ENCODE data around the gene SIPA1L3.
A peak's percentile ranks its signal among the peaks of the same experiment; 100 is the strongest.

The SIPA1L3 gene

DNA sequence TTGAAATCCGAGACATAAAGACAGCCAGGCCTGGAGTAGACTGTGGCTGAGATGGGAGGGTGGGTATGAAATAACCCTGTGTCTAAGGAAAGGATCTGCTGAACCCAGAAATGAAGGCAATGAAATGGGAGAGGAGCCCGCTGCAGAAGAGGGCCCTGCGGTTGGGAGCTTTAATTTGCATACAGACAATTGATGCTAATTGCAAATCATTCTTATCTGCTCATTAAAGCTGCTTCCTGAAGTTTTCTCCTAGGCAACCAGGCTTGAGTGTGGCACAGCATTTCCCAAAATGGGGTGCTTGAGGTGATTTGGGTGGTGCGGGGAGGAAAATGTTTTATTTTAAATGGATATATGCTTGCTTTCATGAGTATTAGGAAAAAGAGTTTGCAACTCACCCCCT lies 261.6 kb downstream of the SIPA1L3 start:
- Histone ChIP-seq H3K9ac (ENCODE audit: low read depth, low read length) (no peak overlapping the region), H3K36me3 (ENCODE audit: insufficient read depth, low read length) (peaks cover 7% of the 10 kb centered on the region), H3K4me1 (ENCODE audit: insufficient read depth, low read length) (no peaks in the 10 kb centered on the region), H3K9me3 (ENCODE audit: control insufficient read depth, insufficient read depth, low read length) (no peaks in the 10 kb centered on the region)

DNA sequence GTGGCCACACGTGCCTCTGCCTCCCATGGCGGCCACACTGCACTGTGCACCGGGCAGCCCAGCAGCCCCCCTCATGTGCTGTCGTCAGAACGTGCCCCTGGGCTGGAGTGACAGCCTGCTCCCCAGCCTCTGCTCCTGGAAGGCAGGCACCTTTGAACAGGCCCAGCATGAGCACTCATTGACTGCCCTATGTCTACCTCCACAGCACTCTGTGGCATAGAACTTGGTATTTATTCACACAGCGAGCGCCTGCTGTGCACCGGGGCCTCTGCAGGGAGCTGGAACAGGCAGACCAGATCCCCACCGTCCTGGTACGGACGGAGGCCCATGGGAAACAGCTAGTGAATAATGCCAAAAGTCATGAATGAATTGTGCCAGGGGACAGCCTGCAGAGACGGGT lies 263.3 kb downstream of the SIPA1L3 start:
- H3K36me3 ChIP-seq (ENCODE audit: insufficient read depth, low read length): peaks cover 7% of the 10 kb centered on the region
- no peaks in the 10 kb centered on the region for H3K4me1 ChIP-seq (ENCODE audit: insufficient read depth, low read length)
- H3K9ac ChIP-seq (ENCODE audit: low read depth, low read length): no peak overlapping the region
- H3K9me3 ChIP-seq (ENCODE audit: control insufficient read depth, insufficient read depth, low read length): no peaks in the 10 kb centered on the region

DNA sequence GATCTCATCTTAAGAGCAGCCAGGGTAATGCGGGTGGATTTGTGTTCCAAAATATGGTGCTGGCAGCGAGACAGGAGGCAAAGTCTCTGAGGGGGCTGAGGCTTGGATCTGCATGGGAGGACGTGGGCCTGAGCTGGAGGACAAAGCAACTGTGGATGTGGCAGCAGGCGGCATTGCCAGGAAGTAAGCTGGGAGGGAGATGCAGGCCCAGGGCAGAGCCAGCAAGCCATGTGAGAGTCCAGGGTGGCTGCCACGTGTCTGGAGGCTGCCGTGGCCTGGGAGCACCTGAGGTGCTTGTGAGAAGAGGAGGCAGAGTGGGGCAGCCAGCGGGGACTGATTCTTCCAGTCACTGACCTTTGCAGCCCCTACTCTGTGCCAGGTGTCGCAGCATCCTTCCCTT lies 265.0 kb downstream of the SIPA1L3 start:
- H3K36me3 ChIP-seq (ENCODE audit: insufficient read depth, low read length): peaks cover 7% of the 10 kb centered on the region
- no peak overlapping the region for H3K9ac ChIP-seq (ENCODE audit: low read depth, low read length)
- no peaks in the 10 kb centered on the region for H3K4me1 ChIP-seq (ENCODE audit: insufficient read depth, low read length)
- H3K9me3 ChIP-seq (ENCODE audit: control insufficient read depth, insufficient read depth, low read length): no peaks in the 10 kb centered on the region

DNA sequence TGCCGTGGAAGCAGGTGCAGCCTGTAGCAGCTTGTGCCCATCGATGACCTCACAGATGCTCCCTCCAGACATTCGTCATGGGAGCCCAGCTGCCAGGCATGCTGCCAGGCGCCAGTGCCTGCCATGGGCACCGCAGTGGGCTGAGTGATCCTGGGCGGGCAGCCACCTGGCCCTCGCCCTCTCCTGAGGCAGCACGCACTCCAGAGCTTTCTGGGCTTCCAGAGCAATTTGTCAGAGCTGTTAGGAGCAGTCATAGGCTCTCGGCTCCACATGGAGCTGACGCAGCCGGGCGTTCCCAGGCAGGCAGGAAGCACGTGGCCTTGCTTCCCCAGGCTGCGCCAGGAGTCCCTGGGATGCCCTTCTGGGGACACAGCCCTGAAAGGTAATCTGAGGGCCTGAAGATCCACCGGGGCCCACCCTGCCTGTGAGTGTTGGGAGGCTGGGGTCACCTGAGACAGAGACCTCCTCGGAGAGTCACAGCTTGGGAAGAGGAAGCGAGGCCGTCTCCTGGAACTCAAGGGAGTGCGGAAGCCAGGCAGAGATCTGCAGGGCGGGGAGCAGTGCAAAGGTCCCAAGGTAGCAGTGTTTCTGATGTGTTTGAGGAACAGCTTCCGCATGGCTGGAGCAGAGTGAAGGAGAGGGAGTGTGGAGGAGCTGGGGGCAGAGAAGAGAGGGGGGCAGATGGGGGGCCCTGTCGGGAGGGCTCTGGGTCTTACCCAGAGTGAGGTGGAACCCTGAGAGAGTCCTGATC lies 266.5 kb downstream of the SIPA1L3 start:
- Histone ChIP-seq H3K9ac (ENCODE audit: low read depth, low read length) (no peak overlapping the region), H3K36me3 (ENCODE audit: insufficient read depth, low read length) (peaks cover 4% of the 10 kb centered on the region; the same call in 1 of the 2 replicates), H3K4me1 (ENCODE audit: insufficient read depth, low read length) (no peaks in the 10 kb centered on the region), H3K9me3 (ENCODE audit: control insufficient read depth, insufficient read depth, low read length) (no peaks in the 10 kb centered on the region)

DNA sequence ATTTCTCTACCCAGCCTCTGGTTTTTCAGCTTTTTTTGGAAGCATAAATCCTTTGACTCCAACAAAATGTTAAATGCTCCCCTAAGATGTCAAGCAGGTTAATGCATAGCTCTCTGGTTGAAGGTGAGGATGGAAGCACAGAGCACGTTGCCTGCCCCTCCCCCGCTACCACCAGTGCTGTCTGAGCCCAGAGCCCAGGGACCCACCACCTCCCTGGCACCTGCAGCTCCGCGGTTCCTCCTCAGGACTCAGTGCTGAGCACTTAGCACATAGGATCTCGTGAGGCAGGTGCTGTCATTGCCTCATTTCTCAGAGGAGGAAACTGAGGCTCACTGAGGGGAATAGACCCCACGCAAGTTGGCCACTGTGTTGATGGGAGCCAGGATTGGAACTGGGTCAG lies 268.4 kb downstream of the SIPA1L3 start:
- peaks cover under 1% of the 10 kb centered on the region; the same call in 1 of the 2 replicates for H3K36me3 ChIP-seq (ENCODE audit: insufficient read depth, low read length)

DNA sequence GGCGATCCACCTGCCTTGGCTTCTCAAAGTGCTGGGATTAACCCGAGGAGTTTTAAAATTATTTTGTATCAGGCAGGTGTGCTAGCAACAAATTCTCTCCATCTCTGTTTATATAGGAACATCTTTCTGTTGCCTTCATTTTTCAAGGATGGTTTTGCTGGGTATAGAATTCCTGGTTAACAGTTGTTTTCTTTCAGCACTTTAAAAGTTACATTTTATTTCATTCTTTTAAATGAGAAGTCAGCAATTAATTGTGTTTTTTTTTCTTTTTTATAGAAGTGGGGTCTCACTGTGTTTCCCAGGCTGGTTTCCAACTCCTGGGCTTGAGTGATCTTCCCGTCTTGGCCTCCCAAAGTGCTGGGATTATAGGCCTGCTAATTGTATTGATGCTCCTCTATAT lies 273.1 kb downstream of the SIPA1L3 start:
- Histone ChIP-seq H3K4me1 (ENCODE audit: insufficient read depth, low read length) (no peaks in the 10 kb centered on the region; the same call in 1 of the 2 replicates), H3K9ac (ENCODE audit: low read depth, low read length) (no peak overlapping the region), H3K36me3 (ENCODE audit: insufficient read depth, low read length) (no peaks in the 10 kb centered on the region), H3K9me3 (ENCODE audit: control insufficient read depth, insufficient read depth, low read length) (no peaks in the 10 kb centered on the region)

More for the DNA sequence above, 268.4 kb downstream of the SIPA1L3 start:
- Histone ChIP-seq H3K9ac (ENCODE audit: low read depth, low read length) (no peak overlapping the region), H3K9me3 (ENCODE audit: control insufficient read depth, insufficient read depth, low read length) (no peaks in the 10 kb centered on the region), H3K4me1 (ENCODE audit: insufficient read depth, low read length) (no peaks in the 10 kb centered on the region)

DNA sequence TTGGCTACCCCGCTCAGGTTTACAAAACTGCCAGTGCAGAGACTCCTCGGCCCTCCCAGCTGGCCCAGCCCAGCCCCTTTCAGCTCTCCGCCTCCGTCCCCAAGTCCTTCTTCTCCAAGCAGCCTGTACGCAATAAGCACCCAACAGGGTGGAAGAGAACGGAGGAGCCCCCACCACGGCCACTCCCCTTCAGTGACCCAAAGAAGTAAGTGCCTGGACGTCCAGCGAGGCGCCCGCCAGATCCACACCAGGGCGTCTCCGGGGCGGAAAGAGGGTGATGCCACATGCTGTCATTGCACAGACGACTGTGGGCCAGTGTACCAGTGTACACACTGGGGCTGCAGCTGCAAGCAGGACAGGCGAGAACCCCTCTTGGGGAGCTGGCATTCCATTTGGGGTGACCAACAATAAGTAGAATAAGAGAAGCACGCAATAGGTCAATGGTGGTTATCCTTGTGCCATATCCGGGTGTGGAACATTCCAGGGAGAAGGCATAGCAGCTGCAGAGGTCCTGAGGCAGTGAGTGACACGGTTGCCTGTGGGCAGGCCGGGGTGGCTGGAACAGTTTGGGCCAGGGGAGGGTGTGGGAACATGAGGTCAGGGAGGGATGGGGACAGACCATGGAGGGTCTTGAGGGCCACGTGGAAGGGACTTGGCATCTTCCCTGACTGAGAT lies 275.7 kb downstream of the SIPA1L3 start:
- Histone ChIP-seq H3K9me3 (ENCODE audit: control insufficient read depth, insufficient read depth, low read length) (no peaks in the 10 kb centered on the region), H3K36me3 (ENCODE audit: insufficient read depth, low read length) (no peaks in the 10 kb centered on the region; the same call in 1 of the 2 replicates), H3K9ac (ENCODE audit: low read depth, low read length) (no peak overlapping the region), H3K4me1 (ENCODE audit: insufficient read depth, low read length) (no peaks in the 10 kb centered on the region; the same call in 1 of the 2 replicates)

DNA sequence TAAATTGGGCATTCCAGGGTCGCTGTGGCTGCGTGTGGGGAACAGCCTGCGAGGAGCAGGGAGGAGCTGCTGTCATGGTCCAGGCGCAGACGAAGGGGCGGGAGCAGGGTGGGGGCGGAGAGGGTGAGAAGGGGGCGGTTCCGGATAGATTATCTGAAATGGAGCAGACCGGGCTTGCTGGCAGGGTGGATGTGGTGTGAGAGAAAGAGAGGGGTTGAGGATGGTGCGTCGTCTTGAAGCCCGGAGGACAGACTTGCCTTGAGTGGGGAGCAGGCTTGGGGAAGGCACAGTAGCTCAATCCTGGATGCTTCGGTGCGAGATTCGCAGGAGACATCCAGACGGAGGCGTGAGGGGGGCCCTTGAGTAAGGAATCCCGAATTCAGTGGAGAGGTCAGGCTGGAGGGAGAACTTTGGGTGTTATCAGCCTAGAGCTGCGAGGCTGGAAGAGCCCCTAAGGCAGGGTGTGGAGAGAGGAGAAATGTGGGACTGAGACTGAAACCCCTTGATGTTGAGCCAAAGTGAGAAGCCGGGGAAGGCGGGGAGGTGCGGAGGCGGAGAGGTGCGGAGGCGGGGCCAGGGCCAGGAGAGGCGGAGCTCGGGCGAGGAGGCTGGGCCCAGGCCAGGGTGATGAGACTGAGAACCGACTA lies 276.4 kb downstream of the SIPA1L3 start:
- Histone ChIP-seq H3K9me3 (ENCODE audit: control insufficient read depth, insufficient read depth, low read length) (no peaks in the 10 kb centered on the region), H3K9ac (ENCODE audit: low read depth, low read length) (peak overlapping the region; percentile 71; the same call in 1 of the 2 replicates), H3K36me3 (ENCODE audit: insufficient read depth, low read length) (no peaks in the 10 kb centered on the region; the same call in 1 of the 2 replicates), H3K4me1 (ENCODE audit: insufficient read depth, low read length) (no peaks in the 10 kb centered on the region; the same call in 1 of the 2 replicates)

DNA sequence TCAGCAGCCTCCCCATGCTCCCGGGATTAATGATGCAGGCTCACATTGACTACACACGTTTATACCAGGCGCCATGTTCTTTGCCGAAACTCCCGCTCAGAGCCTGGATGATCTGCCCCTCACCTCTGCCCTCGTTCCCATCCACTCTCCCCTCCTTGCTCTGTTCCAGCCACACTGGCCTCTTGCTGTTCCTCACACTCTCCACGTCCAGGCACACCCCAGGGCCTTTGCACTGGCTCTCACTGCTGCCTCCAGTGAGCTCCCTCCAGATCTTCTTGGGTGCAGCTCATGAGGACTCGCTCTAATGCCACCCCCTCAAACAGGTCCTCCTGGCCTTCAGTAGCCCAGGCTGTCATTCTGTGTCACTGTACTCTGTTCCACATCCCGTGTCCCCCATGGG lies 277.8 kb downstream of the SIPA1L3 start:
- Histone ChIP-seq H3K4me1 (ENCODE audit: insufficient read depth, low read length) (no peaks in the 10 kb centered on the region; the same call in 1 of the 2 replicates), H3K9ac (ENCODE audit: low read depth, low read length) (no peak overlapping the region), H3K9me3 (ENCODE audit: control insufficient read depth, insufficient read depth, low read length) (no peaks in the 10 kb centered on the region), H3K36me3 (ENCODE audit: insufficient read depth, low read length) (no peaks in the 10 kb centered on the region; the same call in 1 of the 2 replicates)

DNA sequence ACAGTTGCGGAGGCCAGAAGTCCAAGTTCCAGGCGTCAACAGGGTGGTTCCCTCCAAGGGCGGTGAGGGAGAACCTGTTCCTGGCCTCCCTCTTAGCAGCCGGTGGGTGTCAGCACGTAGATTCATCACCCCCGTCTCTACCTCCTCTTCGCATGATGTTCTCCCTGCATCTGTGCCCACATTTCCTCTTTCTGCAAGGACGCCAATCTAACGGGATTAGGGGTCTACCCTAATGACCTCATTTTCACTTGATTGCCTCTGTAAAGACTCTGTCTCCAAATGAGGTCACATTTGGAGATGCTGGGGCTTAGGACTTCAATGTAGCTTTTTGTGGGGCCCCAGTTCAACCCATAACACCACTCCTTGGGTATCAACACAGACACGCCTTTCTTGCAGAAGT lies 278.6 kb downstream of the SIPA1L3 start:
- Histone ChIP-seq H3K4me1 (ENCODE audit: insufficient read depth, low read length) (no peaks in the 10 kb centered on the region; the same call in 1 of the 2 replicates), H3K9ac (ENCODE audit: low read depth, low read length) (no peak overlapping the region), H3K9me3 (ENCODE audit: control insufficient read depth, insufficient read depth, low read length) (no peaks in the 10 kb centered on the region), H3K36me3 (ENCODE audit: insufficient read depth, low read length) (no peaks in the 10 kb centered on the region; the same call in 1 of the 2 replicates)

DNA sequence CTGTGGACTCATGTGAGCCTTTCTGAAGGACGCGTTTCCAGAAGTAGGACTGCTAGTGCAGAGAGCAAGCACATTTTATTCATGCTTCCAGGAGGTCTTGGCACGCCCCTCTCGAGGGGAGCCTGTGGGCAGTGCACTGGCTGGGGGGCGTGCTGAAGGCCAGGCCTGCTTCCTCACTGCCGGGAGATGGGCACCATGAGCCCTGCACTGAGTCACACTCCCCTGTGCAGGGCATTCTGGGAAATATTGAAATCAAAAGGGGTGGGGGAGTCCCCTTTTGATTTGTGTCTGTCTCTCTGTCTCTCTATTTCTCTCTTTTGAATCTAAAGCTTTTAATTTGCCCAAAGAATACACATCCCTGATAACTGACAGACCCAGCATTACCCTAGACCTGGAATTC lies 283.1 kb downstream of the SIPA1L3 start:
- H3K4me1 ChIP-seq (ENCODE audit: insufficient read depth, low read length): no peaks in the 10 kb centered on the region
- no peaks in the 10 kb centered on the region for H3K9me3 ChIP-seq (ENCODE audit: control insufficient read depth, insufficient read depth, low read length)
- H3K36me3 ChIP-seq (ENCODE audit: insufficient read depth, low read length): no peaks in the 10 kb centered on the region; the same call in 1 of the 2 replicates
- no peak overlapping the region for H3K9ac ChIP-seq (ENCODE audit: low read depth, low read length)

DNA sequence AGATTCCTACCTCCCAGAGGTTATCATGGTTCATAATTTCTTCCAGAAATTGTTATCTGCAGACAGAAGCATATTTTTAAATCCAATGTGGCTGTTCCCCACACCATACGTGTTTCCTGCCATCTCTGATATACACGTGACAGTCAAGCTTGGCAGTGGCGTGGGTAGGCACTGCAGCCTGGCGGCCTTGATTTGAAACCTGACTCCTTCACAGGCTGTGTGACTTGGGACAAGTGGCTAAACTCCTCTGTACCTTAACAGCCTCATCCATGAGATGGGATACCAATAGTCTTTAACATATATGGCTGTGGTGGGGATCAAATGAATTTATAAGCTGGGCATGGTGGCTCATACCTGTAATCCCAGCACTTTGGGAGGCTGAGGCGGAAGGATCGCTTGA lies 283.8 kb downstream of the SIPA1L3 start:
- no peaks in the 10 kb centered on the region for H3K36me3 ChIP-seq (ENCODE audit: insufficient read depth, low read length)
- no peak overlapping the region for H3K9ac ChIP-seq (ENCODE audit: low read depth, low read length)
- no peaks in the 10 kb centered on the region for H3K9me3 ChIP-seq (ENCODE audit: control insufficient read depth, insufficient read depth, low read length)
- no peaks in the 10 kb centered on the region for H3K4me1 ChIP-seq (ENCODE audit: insufficient read depth, low read length)

DNA sequence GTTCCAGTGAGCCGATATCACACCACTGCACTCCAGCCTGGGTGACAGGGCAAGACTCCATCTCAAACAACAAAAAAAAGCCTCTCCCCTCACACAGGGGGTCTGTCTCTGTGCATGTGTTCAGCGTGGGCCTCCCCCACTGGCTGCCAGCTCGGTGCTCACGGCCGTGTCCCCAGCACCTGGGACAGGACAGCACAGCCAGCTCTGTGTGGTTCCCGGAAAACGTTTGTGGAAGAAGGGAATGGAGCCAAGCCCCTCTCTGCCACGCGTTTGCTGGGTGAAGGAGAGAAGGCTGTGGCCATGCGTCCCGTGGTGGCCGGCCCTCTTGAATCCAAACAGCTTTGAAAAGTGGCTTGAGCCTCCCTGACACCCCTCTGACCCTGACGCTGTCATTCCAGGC lies 284.7 kb downstream of the SIPA1L3 start:
- H3K4me1 ChIP-seq (ENCODE audit: insufficient read depth, low read length): no peaks in the 10 kb centered on the region
- no peak overlapping the region for H3K9ac ChIP-seq (ENCODE audit: low read depth, low read length)
- no peaks in the 10 kb centered on the region for H3K9me3 ChIP-seq (ENCODE audit: control insufficient read depth, insufficient read depth, low read length)
- no peaks in the 10 kb centered on the region for H3K36me3 ChIP-seq (ENCODE audit: insufficient read depth, low read length)

DNA sequence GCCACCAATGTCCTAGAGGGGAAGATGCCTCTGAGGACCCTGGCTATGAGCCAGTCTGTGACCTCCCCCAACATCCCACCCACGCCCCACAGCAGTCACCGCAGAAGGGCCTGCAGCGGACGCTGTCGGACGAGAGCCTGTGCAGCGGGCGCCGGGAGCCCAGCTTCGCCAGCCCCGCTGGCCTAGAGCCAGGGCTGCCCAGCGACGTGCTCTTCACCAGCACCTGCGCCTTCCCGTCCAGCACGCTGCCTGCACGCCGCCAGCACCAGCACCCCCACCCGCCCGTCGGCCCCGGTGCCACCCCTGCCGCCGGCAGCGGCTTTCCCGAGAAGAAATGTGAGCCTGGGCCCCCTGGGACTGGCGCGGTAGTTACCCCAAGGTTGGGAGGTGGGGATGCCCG lies 286.4 kb downstream of the SIPA1L3 start:
- H3K9me3 ChIP-seq (ENCODE audit: control insufficient read depth, insufficient read depth, low read length): no peaks in the 10 kb centered on the region
- H3K4me1 ChIP-seq (ENCODE audit: insufficient read depth, low read length): no peaks in the 10 kb centered on the region
- no peak overlapping the region for H3K9ac ChIP-seq (ENCODE audit: low read depth, low read length)
- H3K36me3 ChIP-seq (ENCODE audit: insufficient read depth, low read length): no peaks in the 10 kb centered on the region
